Fibroblast of lung (primary cell): ENCODE data around the gene CAVIN2. TPM values are rescaled to one million over a fixed set of nuclear protein-coding genes. Genes with fewer than 3 reads are reported as not detected.

Experiments used
- DNase-seq, 2 donors: peaks; one replicate each; pipeline versions ENCODE4 v3.0.0 to v3.0.0-alpha.2; 2010; ENCODE audit warnings: low read depth in 2 of 2
- H2AFZ ChIP-seq: 2 replicates; pipeline ENCODE4 v1.5.1; 2012; ENCODE audit warnings: low read length, control low read depth, inconsistent platforms
- H3K27ac ChIP-seq: 2 replicates; pipeline ENCODE4 v1.5.1; 2011; ENCODE audit warnings: low read length, control low read depth; ENCODE audit not compliant: insufficient read depth
- H3K27me3 ChIP-seq: 2 replicates; pipeline ENCODE4 v1.5.1; 2011; ENCODE audit warnings: mild to moderate bottlenecking, low read length; ENCODE audit not compliant: control insufficient read depth, insufficient read depth
- H3K36me3 ChIP-seq: 2 replicates; pipeline ENCODE4 v1.5.1; 2011; ENCODE audit warnings: low read length; ENCODE audit not compliant: control insufficient read depth, insufficient read depth
- H3K4me1 ChIP-seq: 2 replicates; pipeline ENCODE4 v1.5.1; 2011; ENCODE audit warnings: low read length; ENCODE audit not compliant: control insufficient read depth, insufficient read depth; ENCODE audit errors: extremely low read depth
- H3K4me2 ChIP-seq: 2 replicates; pipeline ENCODE4 v1.5.1; 2011; ENCODE audit warnings: low read length, control low read depth; ENCODE audit not compliant: insufficient read depth; ENCODE audit errors: extremely low read depth
- H3K4me3 ChIP-seq, 4 experiments: fragments of 200-600 bp in 1 of 4; sonication (generic) in 1 of 4; replicated peaks in 1 of 4; 2 replicates each; pipeline ENCODE4 v1.5.1; 2011 to 2016; ENCODE audit warnings: low read length in 4 of 4, low read depth in 3 of 4, mild to moderate bottlenecking in 3 of 4, control low read depth in 2 of 4, inconsistent platforms in 1 of 4, mixed read lengths in 1 of 4; ENCODE audit not compliant: insufficient read depth in 1 of 4; ENCODE audit errors: control extremely low read depth in 1 of 4
- H3K79me2 ChIP-seq: 2 replicates; pipeline ENCODE4 v1.5.1; 2012; ENCODE audit warnings: mild to moderate bottlenecking, low read length, inconsistent platforms; ENCODE audit not compliant: control insufficient read depth, insufficient read depth
- H3K9ac ChIP-seq: 2 replicates; pipeline ENCODE4 v1.5.1; 2011; ENCODE audit warnings: mild to moderate bottlenecking, low read length, control low read depth; ENCODE audit not compliant: insufficient read depth
- H3K9me3 ChIP-seq: 2 replicates; pipeline ENCODE4 v1.5.1; 2012; ENCODE audit warnings: low read depth, low read length; ENCODE audit not compliant: control insufficient read depth, insufficient read depth
- H4K20me1 ChIP-seq: 2 replicates; pipeline ENCODE4 v1.5.1; 2011; ENCODE audit warnings: low read length; ENCODE audit not compliant: control insufficient read depth, insufficient read depth; ENCODE audit errors: extremely low read depth
- CTCF ChIP-seq, 2 donors: IDR thresholded peaks in 1 of 2; conservative IDR thresholded peaks in 1 of 2; 1 replicate in 1 of 2; 2 replicates in 1 of 2; pipeline ENCODE4 v1.5.1; 2011 to 2012; ENCODE audit warnings: low read length in 2 of 2, control low read depth in 1 of 2, inconsistent platforms in 1 of 2, low read depth in 1 of 2, mild to moderate bottlenecking in 1 of 2
- EZH2 ChIP-seq: IDR thresholded peaks from 2 replicates; pipeline ENCODE4 v1.5.1; 2012; ENCODE audit warnings: low read length, control low read depth, mild to moderate bottlenecking; ENCODE audit errors: missing control alignments
- polyA plus RNA-seq, 2 donors: library from polyadenylated mRNA; depleted of rRNA in 1 of 2; stranded (reverse) in 1 of 2; unstranded in 1 of 2; fragments of >200 nt; gene quantifications; 2 replicates each; pipeline ENCODE4 v1.2.1, GENCODE V29; 2011 to 2012; ENCODE audit warnings: missing spikeins in 1 of 2
- total RNA-seq: library from RNA; depleted of rRNA; stranded (reverse); fragments of >200 nt; gene quantifications from 2 replicates; pipeline ENCODE4 v1.2.1, GENCODE V29; 2014

CAVIN2 gene
- total and polyA plus RNA-seq, 2 donors (not counting 1 experiment from before 2014, with no cell fraction given) = 25.1 to 28.1 TPM

GRCh38 chr2:191863988-191864387 is 17.1 kb upstream of the CAVIN2 start:
- Histone ChIP-seq H4K20me1 (no peaks in the 10 kb centered on the region), H3K9ac (no peak overlapping the region), H3K4me1 (peaks cover 24% of the 10 kb centered on the region), H3K36me3 (no peaks in the 10 kb centered on the region), H3K27me3 (no peaks in the 10 kb centered on the region), H3K79me2 (no peaks in the 10 kb centered on the region), H3K4me2 (no peak overlapping the region), H3K4me3 (no peak overlapping the region), H3K27ac (no peak overlapping the region), H3K9me3 (no peaks in the 10 kb centered on the region), H2AFZ (no peak overlapping the region)
- TF ChIP-seq EZH2 (no peak), CTCF (conservative IDR thresholded peaks at IDR 0.05 in 1 of 2, IDR thresholded peaks at IDR 0.05 in 1 of 2; ENCODE audit: low read depth in 1 of 2, low read length in 2 of 2) (no peak)
- peak; percentile 39 to 81 for DNase-seq

GRCh38 chr2:191862156-191862775 is 15.4 kb upstream of the CAVIN2 start:
- Histone ChIP-seq H3K36me3 (no peaks in the 10 kb centered on the region), H3K4me3 (no peak overlapping the region), H4K20me1 (no peaks in the 10 kb centered on the region), H3K9ac (no peak overlapping the region), H3K27ac (no peak overlapping the region), H3K27me3 (no peaks in the 10 kb centered on the region), H2AFZ (peak overlapping the region; percentile 28), H3K4me2 (no peak overlapping the region), H3K9me3 (no peaks in the 10 kb centered on the region), H3K79me2 (no peaks in the 10 kb centered on the region), H3K4me1 (peaks cover 23% of the 10 kb centered on the region)
- DNase-seq = peak in 1 of 2 donors; percentile 71
- no peak for TF ChIP-seq CTCF (conservative IDR thresholded peaks at IDR 0.05 in 1 of 2, IDR thresholded peaks at IDR 0.05 in 1 of 2; ENCODE audit: low read depth in 1 of 2, low read length in 2 of 2)

GRCh38 chr2:191860760-191861466 is 14.0 kb upstream of the CAVIN2 start:
- Histone ChIP-seq H3K79me2 (no peaks in the 10 kb centered on the region), H3K27ac (no peak overlapping the region), H3K9ac (no peak overlapping the region), H3K36me3 (no peaks in the 10 kb centered on the region), H4K20me1 (no peaks in the 10 kb centered on the region), H3K4me1 (peaks cover 15% of the 10 kb centered on the region), H2AFZ (no peak overlapping the region), H3K4me3 (no peak overlapping the region), H3K9me3 (no peaks in the 10 kb centered on the region), H3K4me2 (no peak overlapping the region), H3K27me3 (no peaks in the 10 kb centered on the region)
- TF ChIP-seq CTCF (conservative IDR thresholded peaks at IDR 0.05 in 1 of 2, IDR thresholded peaks at IDR 0.05 in 1 of 2; ENCODE audit: low read depth in 1 of 2, low read length in 2 of 2) (no peak), EZH2 (no peak)
- DNase-seq = no peak
